NCI-H1105 (cell line): ENCODE measurements around the gene TSKU.
"Not testable (repeated sequence)": the region's sequence is repeated elsewhere in the genome, so short reads cannot be mapped to it uniquely, and the experiment has no call there.

Experiments used
- DNase-seq: peaks from one replicate; lab custom pipeline; 2025; lab: John Stamatoyannopoulos, UW

TSKU gene

DNA sequence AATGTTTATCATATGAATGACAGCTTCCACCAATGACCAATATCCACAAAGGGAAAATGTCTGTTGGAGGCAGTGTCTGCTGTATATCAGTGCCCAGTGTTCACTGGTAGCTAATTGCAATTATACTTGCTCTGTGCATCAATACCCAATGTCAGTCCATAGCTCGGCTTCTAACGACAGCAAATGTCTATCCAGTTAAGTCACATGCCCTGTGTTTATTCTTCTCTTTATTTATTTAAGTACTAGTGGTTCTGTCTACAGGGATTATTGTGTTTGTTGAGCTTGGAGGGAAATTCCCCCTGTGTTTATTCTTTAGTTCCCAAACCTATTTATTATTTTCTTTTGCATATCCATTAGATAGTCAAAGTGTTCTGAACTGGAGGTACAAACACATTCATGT lies 18.6 kb downstream of the TSKU start:
- DNase-seq: no peak

DNA sequence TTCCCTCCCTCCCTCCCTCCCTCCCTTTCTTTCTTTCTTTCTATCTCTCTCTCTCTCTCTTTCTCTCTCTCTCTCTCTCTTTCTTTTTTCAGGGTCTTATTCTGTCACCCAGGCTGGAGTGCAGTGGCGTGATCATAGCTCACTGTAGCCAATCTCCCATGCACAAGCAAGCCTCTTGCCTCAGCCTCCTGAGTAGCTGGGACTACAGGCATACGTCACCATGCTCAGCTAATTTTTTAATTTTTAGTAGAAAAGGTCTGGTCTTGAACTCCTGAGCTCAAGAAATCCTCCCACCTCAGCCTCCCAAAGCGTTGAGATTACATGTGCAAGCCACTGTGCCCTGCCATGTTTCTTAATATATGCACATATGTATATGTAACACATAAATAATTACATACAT lies 19.0 kb downstream of the TSKU start:
- DNase-seq: no peak

DNA sequence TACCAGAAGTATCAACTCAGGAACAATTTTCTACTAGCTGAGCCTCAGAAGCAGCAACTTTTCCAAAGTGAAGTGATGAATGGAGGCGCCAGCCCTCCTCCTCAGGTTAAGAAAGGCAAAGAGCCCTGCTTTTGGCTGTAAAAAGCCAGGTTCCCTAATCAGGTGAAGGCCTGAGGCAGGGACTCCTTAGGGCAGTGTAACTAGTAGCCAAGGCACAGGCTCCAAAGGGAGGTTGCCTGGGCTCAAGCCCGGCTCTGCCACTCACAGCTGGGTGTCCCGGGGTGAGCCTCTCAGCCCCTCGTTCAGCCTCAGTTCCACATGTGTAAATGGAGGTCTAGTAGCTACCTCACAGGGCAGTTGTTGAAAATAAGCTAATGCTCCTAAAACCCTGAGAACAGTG lies 19.5 kb downstream of the TSKU start:
- DNase-seq: no peak

DNA sequence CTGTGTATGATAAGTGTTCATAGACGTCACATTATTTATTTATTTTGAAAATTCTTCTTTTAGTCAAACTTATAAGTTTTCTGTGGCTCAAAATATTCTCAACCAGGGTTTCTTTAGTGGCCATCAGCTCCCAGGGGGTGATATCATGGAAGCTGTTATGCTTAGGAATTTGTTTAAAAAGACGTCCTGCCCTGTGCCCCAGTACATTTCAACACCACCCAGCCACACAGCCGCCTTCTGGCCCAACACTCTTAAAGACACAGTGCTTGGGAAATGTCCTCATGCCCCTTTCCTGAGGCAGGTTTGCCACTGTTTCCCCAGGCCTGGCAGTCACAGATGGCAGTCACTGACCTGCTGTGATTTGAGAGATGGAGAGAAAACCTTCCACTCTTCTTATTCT lies 19.9 kb downstream of the TSKU start:
- no peak for DNase-seq

DNA sequence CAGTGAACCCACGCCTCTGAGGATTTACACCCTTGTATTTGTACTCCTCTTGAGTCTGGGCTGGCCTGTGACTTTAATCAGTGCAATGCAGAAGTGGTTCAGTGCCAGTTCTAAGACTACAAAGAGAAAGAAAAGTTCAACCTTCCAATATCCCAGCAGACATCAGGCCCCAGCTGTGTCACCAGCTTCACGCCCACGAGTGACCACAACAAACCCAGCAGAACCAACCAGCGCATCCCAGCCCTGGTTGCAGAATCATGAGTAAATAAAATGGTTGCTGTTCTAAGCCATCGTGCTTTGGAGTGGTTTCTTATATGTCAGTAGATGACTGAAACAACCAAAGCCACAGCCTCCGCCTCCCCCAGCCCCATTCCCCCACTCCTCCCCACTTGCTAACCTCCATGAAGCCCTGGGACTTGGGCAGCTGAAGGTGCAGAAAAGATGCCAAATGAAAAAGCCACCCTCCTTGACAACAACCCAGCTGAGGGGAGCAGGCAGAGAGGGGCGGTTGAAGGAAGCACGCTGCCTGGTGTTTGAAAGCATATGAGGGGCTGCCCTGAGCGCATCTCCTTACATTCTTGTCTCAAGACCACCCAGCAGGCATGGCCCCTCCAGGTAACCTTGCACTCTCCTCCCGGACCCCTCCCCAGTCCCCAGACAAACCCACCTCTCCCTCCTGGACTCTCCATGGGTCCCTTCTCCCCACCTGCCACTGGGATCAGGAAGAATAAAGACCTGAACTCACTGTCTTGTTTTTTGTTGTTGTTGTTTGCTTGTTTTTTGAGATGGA lies 20.9 kb downstream of the TSKU start:
- DNase-seq: no peak

DNA sequence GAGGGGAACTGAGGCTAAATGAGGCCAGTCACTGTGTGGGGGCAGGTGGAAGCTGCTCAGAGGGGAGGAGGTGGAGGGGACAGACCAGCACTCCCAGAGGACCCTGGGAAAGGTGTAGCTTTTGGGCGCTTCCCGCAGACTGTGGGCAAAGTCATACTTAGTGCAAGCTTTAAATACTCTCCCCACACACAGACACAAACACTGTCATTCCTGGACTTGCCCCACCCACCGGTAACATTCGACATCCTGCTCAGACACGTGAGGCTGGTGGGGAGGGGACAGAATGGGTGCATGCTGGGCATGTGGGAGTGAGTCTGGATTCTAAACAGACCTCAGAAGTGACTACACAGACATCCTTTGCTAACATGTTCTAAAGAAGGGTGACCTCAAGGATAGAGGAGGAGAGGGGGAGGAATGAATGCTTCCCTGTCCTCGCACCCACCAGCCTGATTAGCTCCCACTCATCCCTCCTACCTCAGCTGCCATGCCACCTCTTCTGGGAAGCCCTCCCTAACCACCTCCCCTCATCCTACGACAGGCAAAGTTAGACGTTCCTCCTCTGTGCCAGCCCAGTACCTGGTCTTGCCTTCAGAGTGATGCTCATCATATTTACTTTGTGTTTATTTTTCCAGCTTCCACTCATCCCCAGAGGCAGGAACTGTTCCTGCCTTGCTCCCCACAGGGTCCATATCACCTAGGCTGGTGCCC lies 22.2 kb downstream of the TSKU start:
- DNase-seq: no peak

DNA sequence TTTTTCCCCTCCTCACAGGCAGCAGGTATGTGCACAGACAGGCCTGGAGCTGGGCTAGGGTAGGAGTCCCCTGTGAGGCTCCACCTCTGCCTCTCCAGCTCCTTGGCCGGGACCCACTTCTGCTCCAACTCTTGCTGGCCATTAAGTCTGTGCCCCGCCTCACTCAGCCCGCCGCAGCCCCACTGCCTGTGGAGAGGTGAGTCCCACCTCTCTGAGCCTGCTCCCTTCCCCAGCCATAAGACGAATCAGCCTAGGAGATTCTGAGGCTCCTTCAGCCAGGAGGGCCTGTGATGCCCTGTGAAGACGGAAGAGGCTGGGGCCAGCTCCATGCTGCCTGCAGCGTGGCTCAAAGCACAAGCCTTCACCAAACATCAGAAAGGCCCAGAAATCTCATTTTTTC lies 23.0 kb downstream of the TSKU start:
- DNase-seq: no peak

DNA sequence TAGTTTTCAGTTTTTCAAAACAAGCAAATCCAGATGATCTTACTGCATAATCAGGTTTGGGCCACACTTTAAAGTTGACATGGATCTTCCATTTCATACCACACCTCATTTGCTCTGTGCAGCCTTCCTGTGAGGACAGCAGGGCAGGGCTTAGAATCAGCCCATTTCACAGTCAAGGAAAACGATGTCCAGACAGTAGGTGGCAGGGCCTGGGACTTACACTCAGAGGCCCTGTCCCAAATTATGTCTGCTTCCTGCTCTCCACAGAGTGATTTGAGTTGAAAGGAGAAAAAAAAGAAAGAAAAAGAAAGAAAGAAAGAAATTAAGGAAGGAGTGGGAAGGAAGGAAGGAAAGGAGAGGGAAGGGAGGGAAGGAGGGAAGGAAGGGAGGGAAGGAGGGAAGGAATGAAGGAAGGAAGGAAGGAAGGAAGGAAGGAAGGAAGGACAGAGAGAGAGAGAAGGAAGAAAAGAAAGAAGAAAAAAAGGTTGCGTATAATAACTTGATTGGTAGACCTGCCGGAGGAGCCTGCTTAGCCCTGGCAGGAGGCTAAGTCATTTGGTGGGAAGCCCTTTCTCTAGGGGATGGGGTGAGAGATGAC lies 23.6 kb downstream of the TSKU start:
- DNase-seq: no peak

DNA sequence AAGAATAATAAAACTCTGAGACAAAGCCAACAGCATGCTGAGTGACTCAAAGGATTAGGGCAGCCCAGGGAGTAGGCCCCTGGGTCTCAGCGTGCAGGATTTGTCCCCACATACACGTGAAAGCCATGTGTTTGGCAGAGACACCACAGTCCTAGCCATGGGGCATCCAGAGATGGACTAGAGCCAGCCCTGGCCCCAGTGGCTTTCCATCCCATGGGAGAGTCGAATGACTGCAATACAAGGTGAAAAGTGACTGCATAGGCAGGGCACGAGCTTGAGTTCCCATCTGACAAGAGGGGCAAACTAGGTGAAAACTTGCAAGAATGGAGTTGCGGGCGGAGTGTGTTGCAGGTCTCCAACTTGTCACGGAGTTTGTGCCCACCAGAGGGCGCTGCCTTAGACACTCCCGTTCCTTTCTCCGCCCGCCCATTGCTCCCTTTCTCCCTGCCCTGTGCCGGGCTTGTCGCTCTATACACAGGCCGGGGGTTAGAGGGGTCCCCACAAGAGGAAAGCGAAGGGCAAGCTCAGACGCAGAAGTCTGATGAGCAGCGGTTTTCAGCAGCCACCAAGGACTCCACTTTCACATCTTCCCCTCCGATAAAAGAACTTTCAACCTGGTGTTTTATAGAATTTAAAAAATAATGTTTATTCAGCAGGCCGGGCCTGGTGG lies 24.2 kb downstream of the TSKU start:
- DNase-seq: peak; percentile 37

DNA sequence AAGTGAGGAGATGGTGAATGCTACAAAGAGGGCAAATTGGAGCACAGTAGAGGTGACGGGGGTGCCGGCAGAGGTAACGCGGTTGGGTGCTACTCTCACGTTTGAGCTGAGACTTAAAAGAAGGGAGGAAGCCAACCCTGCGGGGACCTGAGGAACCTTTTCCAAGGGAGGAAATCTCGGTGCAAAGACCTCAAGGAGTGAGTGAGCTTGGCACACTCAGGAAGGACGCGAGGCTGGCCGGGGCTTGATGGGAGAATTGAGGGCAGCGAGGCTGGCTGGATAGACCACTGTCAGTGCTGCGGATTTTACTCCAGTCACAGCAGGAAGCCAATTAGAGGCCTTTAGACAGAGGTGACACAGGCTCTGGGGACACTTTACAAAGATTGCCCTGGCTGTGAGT lies 25.0 kb downstream of the TSKU start:
- DNase-seq: no peak

DNA sequence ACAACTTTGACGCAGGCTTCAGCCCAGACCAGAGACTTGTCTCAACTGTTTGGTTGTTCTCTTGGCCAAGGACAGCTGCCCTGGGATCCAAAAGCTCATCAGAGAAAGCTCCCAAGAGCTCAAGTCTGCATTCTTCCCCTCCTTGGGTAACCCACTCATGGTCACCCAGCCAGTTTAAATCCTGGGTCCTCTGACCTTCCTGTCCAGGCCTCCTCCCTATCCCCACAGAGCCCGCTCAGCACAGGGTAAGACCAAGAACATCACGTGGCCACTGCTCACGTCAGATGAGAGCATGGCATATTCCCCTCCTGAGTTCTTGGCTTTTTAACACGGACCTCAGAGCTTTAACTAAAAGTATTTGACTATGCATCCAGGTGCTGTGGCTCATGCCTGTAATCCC lies 25.8 kb downstream of the TSKU start:
- DNase-seq: no peak

DNA sequence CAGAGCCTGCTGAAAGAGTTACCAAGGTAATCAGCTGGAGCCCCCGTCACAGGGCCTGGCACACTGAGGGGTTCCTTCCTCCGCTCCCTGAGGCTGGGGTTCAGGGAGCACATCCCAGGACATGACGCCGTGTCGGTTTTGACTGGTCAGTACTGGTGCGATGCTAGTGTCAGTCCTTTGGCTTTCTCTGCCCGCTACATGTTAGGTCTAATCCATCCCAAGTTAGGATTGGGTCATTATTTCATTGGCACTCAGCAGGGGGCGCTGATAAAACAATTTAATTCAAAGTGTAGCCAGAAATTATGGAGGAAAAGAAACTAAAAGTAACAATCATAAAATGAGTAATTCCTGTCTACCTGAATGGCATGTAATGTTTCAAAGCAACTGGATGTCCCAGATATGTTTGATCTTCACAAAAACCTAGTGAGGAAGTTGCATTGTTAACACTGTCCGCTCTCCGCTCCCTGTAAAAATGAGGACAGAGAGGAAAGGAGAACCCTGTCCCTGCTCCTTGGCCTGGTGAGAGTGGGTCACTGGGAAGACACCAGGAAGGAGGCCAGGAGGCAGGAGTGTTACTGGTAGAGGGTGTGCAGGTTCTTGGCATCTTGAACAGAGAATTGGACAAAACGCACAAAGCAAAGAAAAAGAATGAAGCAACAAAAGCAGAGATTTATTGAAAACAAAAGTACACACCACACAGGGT lies 27.1 kb downstream of the TSKU start:
- no peak for DNase-seq

DNA sequence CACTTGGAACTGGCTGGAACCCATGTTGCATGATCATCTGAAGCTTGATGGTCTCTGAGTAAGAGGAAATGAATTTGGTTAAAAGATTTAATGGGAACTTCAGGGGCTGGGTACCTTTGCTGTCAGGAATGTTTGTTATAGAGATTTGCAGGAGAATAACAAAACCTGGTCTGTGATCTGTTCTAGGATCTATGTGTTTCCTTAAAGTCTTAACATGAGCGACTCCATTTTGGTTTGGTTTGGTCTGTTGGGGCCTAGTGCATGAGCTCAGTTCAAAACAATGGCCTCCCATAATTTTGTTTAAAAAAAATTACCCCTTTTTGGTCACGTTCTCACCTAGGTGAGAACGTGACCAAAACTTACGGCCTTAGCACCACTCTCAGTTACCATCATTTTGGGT lies 28.1 kb downstream of the TSKU start:
- DNase-seq: no peak

DNA sequence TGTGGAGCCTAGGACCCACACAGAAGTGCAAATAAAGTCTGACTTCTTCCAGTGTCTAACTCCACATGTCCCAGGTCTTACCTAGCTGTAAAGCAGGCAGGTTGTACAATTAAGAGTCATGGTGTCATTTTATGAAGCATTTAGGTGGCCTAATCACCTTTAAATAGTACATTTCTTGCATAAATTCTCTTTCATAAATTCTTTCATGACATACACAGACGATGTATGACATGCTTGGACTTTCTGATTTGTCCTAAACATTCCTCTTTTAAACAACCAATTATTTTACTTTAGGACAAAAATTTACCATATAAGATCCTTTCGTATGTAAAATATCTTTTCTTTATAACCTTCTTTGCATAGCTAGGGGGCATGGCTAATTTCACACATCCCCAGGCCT lies 31.3 kb downstream of the TSKU start:
- DNase-seq: no peak

DNA sequence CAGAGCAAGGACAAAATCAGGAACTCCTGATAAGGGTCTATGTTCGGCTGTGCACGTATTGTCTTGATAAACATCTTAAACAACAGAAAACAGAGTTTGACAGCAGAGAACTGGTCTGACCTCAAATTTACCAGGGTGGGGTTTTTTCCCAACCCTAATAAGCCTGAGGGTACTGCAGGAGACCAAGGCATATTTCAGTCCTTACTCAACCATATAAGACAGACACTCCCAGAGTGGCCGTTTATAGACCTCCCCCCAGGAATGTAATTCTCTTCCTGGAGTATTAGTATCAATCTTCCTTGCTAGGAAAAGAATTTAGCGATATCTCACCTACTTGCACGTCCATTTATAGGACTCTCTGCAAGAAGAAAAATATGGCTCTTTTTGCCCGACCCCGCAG lies 32.5 kb downstream of the TSKU start:
- DNase-seq: not testable (repeated sequence)

DNA sequence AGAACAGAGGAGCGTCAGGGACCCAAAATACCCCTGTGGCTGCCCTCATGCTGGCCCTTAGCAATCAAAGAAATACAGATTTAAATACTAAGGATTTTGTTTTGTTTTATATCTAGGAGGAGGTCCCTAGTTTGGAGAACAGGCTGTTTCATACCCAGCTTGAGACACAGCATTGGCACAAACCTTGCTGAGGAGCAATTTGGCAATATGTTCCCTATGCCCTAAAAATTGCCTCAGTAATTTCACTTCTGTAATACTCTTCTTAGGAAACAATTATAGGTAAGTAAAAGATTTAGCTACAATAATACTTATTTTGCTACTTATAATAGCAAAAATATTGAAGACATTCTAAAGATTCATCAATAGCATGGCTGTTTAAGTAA lies 37.0 kb downstream of the TSKU start:
- no peak for DNase-seq

DNA sequence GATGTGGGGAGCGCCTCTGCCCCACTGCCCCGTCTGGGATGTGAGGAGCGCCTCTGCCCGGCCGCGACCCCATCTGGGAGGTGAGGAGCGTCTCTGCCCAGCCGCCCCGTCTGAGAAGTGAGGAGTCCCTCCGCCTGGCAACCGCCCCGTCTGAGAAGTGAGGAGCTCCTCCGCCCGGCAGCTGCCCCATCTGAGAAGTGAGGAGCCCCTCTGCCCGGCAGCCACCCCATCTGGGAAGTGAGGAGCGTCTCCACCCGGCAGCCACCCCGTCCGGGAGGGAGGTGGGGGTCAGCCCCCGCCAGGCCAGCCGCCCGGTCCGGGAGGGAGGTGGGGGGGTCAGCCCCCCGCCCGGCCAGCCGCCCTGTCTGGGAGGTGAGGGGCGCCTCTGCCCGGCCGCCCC lies 38.2 kb downstream of the TSKU start:
- DNase-seq: not testable (repeated sequence)

DNA sequence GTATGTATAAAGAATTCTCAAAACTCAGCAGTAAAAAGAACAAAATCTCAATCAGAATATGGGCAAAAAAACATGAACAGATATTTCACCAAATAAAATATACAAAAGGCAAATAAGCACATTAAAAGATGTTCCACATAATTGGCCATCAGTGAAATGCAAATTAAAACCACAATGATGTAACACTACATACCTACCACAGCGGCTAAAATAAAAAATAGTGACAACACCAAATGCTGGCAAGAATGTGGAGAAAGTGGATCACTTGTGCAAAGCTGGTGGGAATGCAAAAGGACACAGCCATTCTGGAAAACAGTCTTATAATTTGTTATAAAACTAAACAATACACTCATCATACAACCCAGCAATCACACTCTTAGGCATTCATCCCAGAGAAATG lies 39.2 kb downstream of the TSKU start:
- no peak for DNase-seq

DNA sequence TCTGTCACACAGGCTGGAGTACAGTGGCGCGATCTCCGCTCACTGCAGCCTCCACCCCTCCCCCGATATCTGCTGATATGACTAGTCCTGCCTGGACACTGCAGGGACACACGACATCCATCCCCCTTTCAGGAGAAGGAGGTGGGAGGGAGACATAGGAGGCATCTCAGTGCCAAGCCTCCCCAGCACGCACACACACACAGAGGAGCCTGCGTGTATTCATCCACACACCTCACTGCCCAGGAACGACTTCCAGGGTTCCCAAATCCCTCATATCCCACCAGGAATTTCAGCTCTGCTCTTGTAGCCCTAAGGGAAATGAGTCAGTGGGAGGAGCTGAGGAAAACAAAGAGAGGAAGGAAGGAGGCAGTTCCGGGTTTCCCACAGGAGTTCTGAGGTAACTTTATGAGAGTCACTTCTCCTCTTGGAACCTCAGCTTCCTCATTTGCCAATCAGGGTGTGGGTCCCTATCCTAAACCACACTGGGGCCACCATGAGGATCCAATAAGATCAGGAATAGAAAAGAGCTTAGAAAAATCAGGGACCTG lies 40.4 kb downstream of the TSKU start:
- DNase-seq: no peak

DNA sequence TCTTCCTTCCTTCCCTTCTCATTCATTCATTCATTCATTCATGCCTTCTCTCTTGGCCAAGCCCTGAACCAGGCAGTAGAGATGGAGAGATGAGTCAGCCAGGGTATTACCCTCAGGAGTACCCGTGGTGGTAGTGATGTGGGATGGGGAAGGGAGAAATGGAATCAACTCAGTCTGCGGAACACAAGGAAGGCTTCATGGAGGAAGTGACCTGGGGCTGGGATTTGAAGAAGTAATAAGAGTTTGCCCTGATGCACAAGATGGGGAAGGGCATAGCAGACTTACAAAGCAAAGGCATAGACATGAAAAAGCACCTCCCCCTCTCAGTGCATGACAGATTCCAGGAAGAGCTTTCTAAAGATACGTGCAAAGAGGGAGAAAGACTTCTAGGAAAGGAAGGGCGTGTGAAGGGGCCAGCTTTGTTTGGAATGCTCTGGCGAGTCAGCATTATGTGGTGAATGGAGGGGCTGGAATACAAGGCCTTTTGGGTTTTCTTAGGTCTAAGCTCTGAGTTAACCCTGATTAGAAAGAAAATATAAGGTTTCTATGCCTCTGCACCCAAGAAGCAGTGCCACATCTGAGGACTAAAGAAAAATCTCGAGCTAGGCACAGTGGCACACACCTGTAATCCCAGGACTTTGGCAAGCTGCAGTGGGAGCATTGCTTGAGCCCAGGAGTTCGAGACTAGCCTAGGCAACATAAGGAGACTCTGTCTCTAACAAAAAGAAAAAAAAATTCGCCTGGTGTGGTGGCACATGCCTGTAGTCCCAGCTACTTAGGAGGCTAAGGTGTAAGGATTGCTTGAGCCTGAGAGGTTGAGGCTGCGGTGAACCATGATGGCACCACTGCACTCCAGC lies 41.2 kb downstream of the TSKU start:
- DNase-seq: no peak
